ENCODE measurements around the gene FXYD4. TPM values are rescaled to one million over a fixed set of nuclear protein-coding genes. Genes with fewer than 3 reads are reported as not detected.

Gene FXYD4
- total and polyA plus RNA-seq, 2 experiments from 2014 or later: 0.19 to 0.80 TPM

DNA sequence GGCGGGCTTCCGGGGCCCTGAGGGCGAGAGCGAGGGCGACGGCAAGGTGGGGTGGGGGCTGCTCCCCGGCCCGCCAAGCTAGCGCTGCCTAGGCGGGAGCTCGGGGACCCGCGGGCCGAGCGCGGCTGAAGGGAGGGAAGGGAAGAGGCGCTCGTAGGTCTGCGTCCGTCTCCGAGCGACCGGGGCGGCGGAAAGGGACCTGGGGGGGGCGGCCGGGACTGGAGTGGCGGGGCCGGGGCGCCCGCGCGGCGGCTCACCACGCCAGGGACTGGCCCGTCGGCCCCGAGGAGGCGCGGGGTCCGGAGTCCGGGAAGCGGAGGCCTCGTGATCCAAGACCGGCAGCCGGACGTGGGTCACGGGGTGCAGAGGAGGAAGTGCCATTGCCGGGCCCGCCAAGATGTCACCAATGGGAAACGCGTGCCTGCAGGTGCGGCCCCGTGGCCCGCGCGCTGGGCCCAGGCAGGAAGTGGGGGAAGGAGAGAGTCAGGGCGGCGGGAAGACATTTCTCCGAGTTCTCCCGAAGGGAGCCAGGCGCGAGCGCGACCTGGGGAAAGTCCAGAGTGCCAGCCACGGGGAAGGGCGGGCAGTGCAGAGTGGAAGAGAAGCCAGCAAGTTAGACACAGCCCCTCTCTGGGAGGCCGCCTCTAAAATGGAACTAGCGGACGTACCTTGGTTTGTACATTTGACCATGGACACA is 25.6 kb downstream of the FXYD4 start:
- WGBS (ENCODE audit: low lambda C conversion rate, missing lambda C conversion rate): 0% methylated on average over 22 of the region's 70 CpGs
- H3K4me2 ChIP-seq: peak overlapping the region; percentile 93
- no peaks in the 10 kb centered on the region for H3K9me2 ChIP-seq (replicated peaks; ENCODE audit: insufficient read depth)
- peak overlapping the region; percentile 13 for H3K4me3 ChIP-seq
- peaks cover 90% of the 10 kb centered on the region for H3K79me2 ChIP-seq
- peaks cover 54% of the 10 kb centered on the region for H3K4me1 ChIP-seq (ENCODE audit: insufficient read depth)
- peak overlapping the region; percentile 100 for H3K27ac ChIP-seq
- H3K27me3 ChIP-seq: no peaks in the 10 kb centered on the region
- no peaks in the 10 kb centered on the region for H3K9me3 ChIP-seq (ENCODE audit: low read depth)
- DNase-seq (ENCODE audit: low spot score): peak; percentile 95
- no peak overlapping the region for H2AFZ ChIP-seq
- TF ChIP-seq EZH2phosphoT487 (IDR thresholded peaks at IDR 0.05; ENCODE audit: low read depth, severe bottlenecking, unreplicated experiment) (no peak), EZH2 (IDR thresholded peaks at IDR 0.05; ENCODE audit: borderline replicate concordance) (no peak), CTCF (IDR thresholded peaks at IDR 0.05; ENCODE audit: poor library complexity) (no peak)
- peaks cover 82% of the 10 kb centered on the region for H4K20me1 ChIP-seq (ENCODE audit: insufficient read depth, poor library complexity, severe bottlenecking)
- H3K36me3 ChIP-seq (replicated peaks; ENCODE audit: insufficient read depth, low read depth): no peaks in the 10 kb centered on the region

- TF ChIP-seq EZH2 (IDR thresholded peaks at IDR 0.05; ENCODE audit: borderline replicate concordance) (no peak), CTCF (IDR thresholded peaks at IDR 0.05; ENCODE audit: poor library complexity) (no peak), EZH2phosphoT487 (IDR thresholded peaks at IDR 0.05; ENCODE audit: low read depth, severe bottlenecking, unreplicated experiment) (no peak)
These were observed 27.5 kb downstream of the FXYD4 start for GRCh38 chr10:43398939-43399319.

GRCh38 chr10:43399320-43400310 is 28.2 kb downstream of the FXYD4 start:
- Histone ChIP-seq H3K27ac (peak overlapping the region; percentile 100), H3K79me2 (peaks cover 90% of the 10 kb centered on the region), H2AFZ (no peak overlapping the region), H3K4me1 (ENCODE audit: insufficient read depth) (peaks cover 61% of the 10 kb centered on the region), H3K9me2 (replicated peaks; ENCODE audit: insufficient read depth) (no peaks in the 10 kb centered on the region), H4K20me1 (ENCODE audit: insufficient read depth, poor library complexity, severe bottlenecking) (peaks cover 84% of the 10 kb centered on the region), H3K4me3 (no peak overlapping the region), H3K9me3 (ENCODE audit: low read depth) (no peaks in the 10 kb centered on the region), H3K4me2 (peak overlapping the region; percentile 93), H3K27me3 (no peaks in the 10 kb centered on the region), H3K36me3 (replicated peaks; ENCODE audit: insufficient read depth, low read depth) (no peaks in the 10 kb centered on the region)
- no peak for DNase-seq (ENCODE audit: low spot score)
- no peak for TF ChIP-seq CTCF (IDR thresholded peaks at IDR 0.05; ENCODE audit: poor library complexity)
- TF ChIP-seq EZH2 (IDR thresholded peaks at IDR 0.05; ENCODE audit: borderline replicate concordance): no peak
- TF ChIP-seq EZH2phosphoT487 (IDR thresholded peaks at IDR 0.05; ENCODE audit: low read depth, severe bottlenecking, unreplicated experiment): no peak
- 96% methylated on average over 5 of the region's 5 CpGs for WGBS (ENCODE audit: low lambda C conversion rate, missing lambda C conversion rate)

More at GRCh38 chr10:43398939-43399319, 27.5 kb downstream of the FXYD4 start:
- no peaks in the 10 kb centered on the region for H3K27me3 ChIP-seq
- H3K9me3 ChIP-seq (ENCODE audit: low read depth): no peaks in the 10 kb centered on the region
- H4K20me1 ChIP-seq (ENCODE audit: insufficient read depth, poor library complexity, severe bottlenecking): peaks cover 84% of the 10 kb centered on the region
- no peak overlapping the region for H2AFZ ChIP-seq
- H3K4me3 ChIP-seq: no peak overlapping the region
- 63% methylated on average over 2 of the region's 2 CpGs for WGBS (ENCODE audit: low lambda C conversion rate, missing lambda C conversion rate)
- H3K9me2 ChIP-seq (replicated peaks; ENCODE audit: insufficient read depth): no peaks in the 10 kb centered on the region
- H3K27ac ChIP-seq: peak overlapping the region; percentile 100
- H3K4me2 ChIP-seq: peak overlapping the region; percentile 93
- H3K4me1 ChIP-seq (ENCODE audit: insufficient read depth): peaks cover 56% of the 10 kb centered on the region
- H3K79me2 ChIP-seq: peaks cover 90% of the 10 kb centered on the region
- H3K36me3 ChIP-seq (replicated peaks; ENCODE audit: insufficient read depth, low read depth): no peaks in the 10 kb centered on the region
- no peak for DNase-seq (ENCODE audit: low spot score)

Data from hepatocyte (in vitro differentiated cells).